Body of pancreas (tissue), 4 donors: ENCODE data around the gene ERBB4. TPM values are rescaled to one million over a fixed set of nuclear protein-coding genes. Genes with fewer than 3 reads are reported as not detected.

Experiments used
- ATAC-seq: fragments of 150-250 bp; one replicate; pipeline ENCODE4 v1.9.1; 2016
- DNase-seq, 4 donors: peaks; one replicate each; pipeline ENCODE4 v3.0.0-alpha.2; 2019
- H3K27ac ChIP-seq, 4 donors: fragments of 200-600 bp; sonication (generic); 1 replicate in 3 of 4; 2 replicates in 1 of 4; pipeline versions ENCODE4 v1.5.1 to v1.6.1; 2016 to 2019; ENCODE audit warnings: mild to moderate bottlenecking in 1 of 4, mixed read lengths in 1 of 4, moderate library complexity in 1 of 4
- H3K27me3 ChIP-seq, 2 donors: fragments of 200-600 bp; sonication (generic); one replicate each; pipeline ENCODE4 v1.6.0; 2016; ENCODE audit warnings: mild to moderate bottlenecking in 1 of 2
- H3K36me3 ChIP-seq, 2 donors: fragments of 200-600 bp; sonication (generic); replicated peaks in 1 of 2; 2 replicates each; pipeline ENCODE4 v1.5.1; 2016; ENCODE audit warnings: low read depth in 2 of 2; ENCODE audit not compliant: insufficient read depth in 1 of 2
- H3K4me1 ChIP-seq: fragments of 200-600 bp; sonication (generic); one replicate; pipeline ENCODE4 v1.6.0; 2016
- H3K4me3 ChIP-seq, 2 donors: fragments of 200-600 bp; sonication (generic); 1 replicate in 1 of 2; 2 replicates in 1 of 2; pipeline ENCODE4 v1.5.1; 2016 to 2019
- H3K9me3 ChIP-seq, 3 donors: fragments of 200-600 bp; sonication (generic); 1 replicate in 2 of 3; 2 replicates in 1 of 3; pipeline ENCODE4 v1.5.1; 2016
- POLR2A ChIP-seq, 3 donors: fragments of 450-650 bp; IDR thresholded peaks; one replicate each; pipeline ENCODE4 v1.6.1; 2016; ENCODE audit warnings: antibody characterized with exemption in 3 of 3, mild to moderate bottlenecking in 2 of 3
- WGBS, 2 donors: methylation state at CpG; one replicate each; pipeline ENCODE4 v1.1.5; 2017; 5-methylcytosine and 5-hydroxymethylcytosine counted together
- intact Hi-C: fragments of 100-400 bp; cut with DNase I; formaldehyde crosslinking; loops from one replicate; pipeline ENCODE4 v1.15.1; 2023
- total RNA-seq, 2 donors: library from RNA; depleted of rRNA; stranded (reverse); fragments of >200 nt; gene quantifications; one replicate each; pipeline ENCODE4 v1.1.0, GENCODE V29; 2016
- TF ChIP-seq, protein P1 (sequence below), 7 experiments: fragments of 450-650 bp in 4 of 7; fragments of 200-600 bp in 3 of 7; sonication (generic) in 3 of 7; IDR thresholded peaks; one replicate each; pipeline ENCODE4 v1.5.1; 2016 to 2019; ENCODE audit warnings: antibody characterized with exemption in 7 of 7

Gene ERBB4
- total RNA-seq, 2 donors from 2014 or later, result 1.6 to 4.4 TPM

DNA sequence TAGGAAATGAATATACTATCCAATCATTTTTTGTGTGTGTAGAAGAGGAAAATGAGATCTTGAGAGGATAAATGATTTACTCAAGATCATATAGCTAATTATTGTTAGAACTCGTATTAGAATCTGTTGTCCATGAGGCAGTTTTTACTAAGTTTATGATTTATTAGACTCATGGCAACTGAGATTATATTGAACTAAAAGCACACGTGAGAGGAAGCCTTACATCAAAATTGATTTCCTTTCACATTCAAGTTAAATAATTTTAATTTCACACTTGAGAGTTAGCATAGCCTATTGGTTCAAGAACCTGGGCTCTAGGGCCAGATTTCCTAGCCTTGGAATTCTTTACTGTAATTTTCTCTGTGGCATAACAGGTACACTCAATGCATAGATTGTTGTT lies 552.3 kb downstream of the ERBB4 start:
- ATAC-seq, result no peak
- no peaks in the 10 kb centered on the region for H3K9me3 ChIP-seq
- H3K27ac ChIP-seq, result no peak overlapping the region
- intact Hi-C loops, result no loop called here
- TF ChIP-seq, protein P1, sequence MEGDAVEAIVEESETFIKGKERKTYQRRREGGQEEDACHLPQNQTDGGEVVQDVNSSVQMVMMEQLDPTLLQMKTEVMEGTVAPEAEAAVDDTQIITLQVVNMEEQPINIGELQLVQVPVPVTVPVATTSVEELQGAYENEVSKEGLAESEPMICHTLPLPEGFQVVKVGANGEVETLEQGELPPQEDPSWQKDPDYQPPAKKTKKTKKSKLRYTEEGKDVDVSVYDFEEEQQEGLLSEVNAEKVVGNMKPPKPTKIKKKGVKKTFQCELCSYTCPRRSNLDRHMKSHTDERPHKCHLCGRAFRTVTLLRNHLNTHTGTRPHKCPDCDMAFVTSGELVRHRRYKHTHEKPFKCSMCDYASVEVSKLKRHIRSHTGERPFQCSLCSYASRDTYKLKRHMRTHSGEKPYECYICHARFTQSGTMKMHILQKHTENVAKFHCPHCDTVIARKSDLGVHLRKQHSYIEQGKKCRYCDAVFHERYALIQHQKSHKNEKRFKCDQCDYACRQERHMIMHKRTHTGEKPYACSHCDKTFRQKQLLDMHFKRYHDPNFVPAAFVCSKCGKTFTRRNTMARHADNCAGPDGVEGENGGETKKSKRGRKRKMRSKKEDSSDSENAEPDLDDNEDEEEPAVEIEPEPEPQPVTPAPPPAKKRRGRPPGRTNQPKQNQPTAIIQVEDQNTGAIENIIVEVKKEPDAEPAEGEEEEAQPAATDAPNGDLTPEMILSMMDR (IDR thresholded peaks at IDR 0.05), result no peak
- no peak for TF ChIP-seq POLR2A (IDR thresholded peaks at IDR 0.05)
- H3K27me3 ChIP-seq, result no peaks in the 10 kb centered on the region
- DNase-seq, result no peak
- no peaks in the 10 kb centered on the region for H3K36me3 ChIP-seq
- no peaks in the 10 kb centered on the region for H3K4me1 ChIP-seq
- no peak overlapping the region for H3K4me3 ChIP-seq
- WGBS, 2 donors, result 38% methylated on average over 2 of the region's 2 CpGs

DNA sequence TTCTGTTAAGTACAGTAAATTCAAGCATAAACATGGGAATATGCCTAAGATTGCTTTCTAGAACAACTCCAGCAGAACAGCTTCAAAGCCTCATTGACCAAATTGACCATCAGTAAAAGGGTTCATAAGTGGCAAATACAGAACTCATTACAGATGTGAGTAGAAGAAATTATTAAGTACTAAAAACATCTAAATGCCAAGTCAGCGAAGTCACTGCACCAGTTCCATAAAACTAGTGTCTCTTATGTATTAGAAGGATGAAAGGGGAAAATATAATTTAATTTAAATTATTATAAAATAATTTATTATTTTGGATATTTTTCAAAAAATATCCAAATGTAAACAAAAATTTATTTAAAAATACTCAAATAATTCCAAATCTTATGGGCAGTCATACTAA lies 553.2 kb downstream of the ERBB4 start:
- Histone ChIP-seq H3K27ac (no peak overlapping the region), H3K4me1 (no peaks in the 10 kb centered on the region), H3K27me3 (no peaks in the 10 kb centered on the region), H3K4me3 (no peak overlapping the region), H3K9me3 (no peaks in the 10 kb centered on the region), H3K36me3 (no peaks in the 10 kb centered on the region)
- ATAC-seq (no peak), DNase-seq (no peak)
- 76 to 92% methylated on average over 1 of the region's 1 CpG for WGBS, 2 donors
- intact Hi-C loops, result no loop called here
- TF ChIP-seq, protein P1 (IDR thresholded peaks at IDR 0.05), result no peak
- no peak for TF ChIP-seq POLR2A (IDR thresholded peaks at IDR 0.05)

DNA sequence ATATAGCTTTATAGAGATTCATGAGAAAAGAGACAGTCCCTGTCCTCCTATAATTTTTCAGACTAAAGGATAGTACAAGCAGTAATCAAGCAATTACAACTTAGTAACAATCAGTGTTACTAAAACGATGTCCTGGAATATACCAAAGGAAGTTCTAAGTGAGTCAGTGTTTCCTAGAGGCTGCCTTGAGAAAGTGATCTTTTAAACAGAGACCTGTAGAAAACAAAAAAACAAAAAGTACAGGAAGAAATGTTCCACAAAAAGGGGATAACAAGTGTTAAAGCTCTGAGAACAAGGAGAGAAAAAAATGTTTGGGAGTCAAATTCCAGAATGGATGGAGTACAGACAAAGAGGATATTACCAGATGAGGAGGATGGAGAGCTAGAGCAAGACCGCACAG lies 556.4 kb downstream of the ERBB4 start:
- no peak for TF ChIP-seq POLR2A (IDR thresholded peaks at IDR 0.05)
- TF ChIP-seq, protein P1 (IDR thresholded peaks at IDR 0.05), result no peak
- Histone ChIP-seq H3K36me3 (no peaks in the 10 kb centered on the region), H3K27me3 (no peaks in the 10 kb centered on the region), H3K27ac (no peak overlapping the region), H3K4me1 (no peaks in the 10 kb centered on the region), H3K4me3 (no peak overlapping the region), H3K9me3 (no peaks in the 10 kb centered on the region)
- DNase-seq, result no peak
- WGBS, 2 donors, result 76 to 86% methylated on average over 2 of the region's 2 CpGs
- no peak for ATAC-seq
- intact Hi-C loops, result no loop called here

DNA sequence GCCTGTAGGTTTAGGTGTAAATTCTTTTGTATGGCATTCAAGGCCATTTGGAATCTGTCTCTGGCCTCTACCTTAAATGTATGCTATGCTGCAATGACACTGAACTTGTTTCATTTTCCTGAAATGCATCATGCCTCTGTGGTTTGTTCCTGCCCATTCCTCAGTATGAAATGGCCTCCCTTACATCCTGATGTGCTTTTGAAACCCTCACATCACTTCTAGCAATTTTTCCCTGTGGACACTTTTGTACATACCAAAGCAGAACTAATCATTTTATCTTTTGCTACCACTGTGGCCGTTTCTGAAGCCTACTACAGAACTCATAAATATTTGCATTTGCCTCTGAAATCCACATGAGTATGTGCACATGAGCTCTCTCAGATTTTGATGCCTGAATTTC lies 557.2 kb downstream of the ERBB4 start:
- Histone ChIP-seq H3K9me3 (no peaks in the 10 kb centered on the region), H3K27me3 (no peaks in the 10 kb centered on the region), H3K36me3 (no peaks in the 10 kb centered on the region), H3K4me1 (no peaks in the 10 kb centered on the region), H3K27ac (no peak overlapping the region), H3K4me3 (no peak overlapping the region)
- ATAC-seq, result no peak
- TF ChIP-seq, protein P1 (IDR thresholded peaks at IDR 0.05), result no peak
- TF ChIP-seq POLR2A (IDR thresholded peaks at IDR 0.05), result no peak
- no peak for DNase-seq
- 25 to 33% methylated on average over 1 of the region's 1 CpG for WGBS, 2 donors
- intact Hi-C loops, result no loop called here

DNA sequence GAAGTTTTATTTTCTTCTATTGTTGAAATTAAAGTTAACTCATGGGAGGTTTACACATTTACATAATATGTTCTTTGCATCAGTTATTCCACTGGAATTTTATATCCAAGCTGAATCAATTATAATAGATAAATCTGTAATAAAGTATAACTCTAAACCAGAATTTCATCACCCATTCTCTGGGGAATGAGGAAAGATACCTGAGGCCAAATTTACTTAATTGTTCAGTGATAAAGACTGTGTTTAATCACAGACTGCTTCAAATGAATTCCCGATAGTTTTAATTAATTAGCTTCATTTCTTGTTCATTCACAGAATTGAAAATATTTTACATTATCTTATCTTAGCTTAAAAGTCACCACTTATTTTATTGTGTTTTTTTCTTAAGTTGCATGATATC lies 562.5 kb downstream of the ERBB4 start:
- TF ChIP-seq, protein P1 (IDR thresholded peaks at IDR 0.05), result no peak
- no peak for TF ChIP-seq POLR2A (IDR thresholded peaks at IDR 0.05)
- no peak overlapping the region for H3K4me3 ChIP-seq
- intact Hi-C loops, result no loop called here
- H3K27me3 ChIP-seq, result no peaks in the 10 kb centered on the region
- H3K4me1 ChIP-seq, result no peaks in the 10 kb centered on the region
- no peak overlapping the region for H3K27ac ChIP-seq
- ATAC-seq (no peak), DNase-seq (no peak)
- H3K9me3 ChIP-seq, result no peaks in the 10 kb centered on the region
- no peaks in the 10 kb centered on the region for H3K36me3 ChIP-seq
- 65 to 78% methylated on average over 1 of the region's 1 CpG for WGBS, 2 donors
